AG04450 (cell line): ENCODE results near the gene DGKZ. TPM values are rescaled to one million over a fixed set of nuclear protein-coding genes. Genes with fewer than 3 reads are reported as not detected.

ENCODE experiments used
- CTCF ChIA-PET: fragments of 300-600, 350-600 bp; formaldehyde crosslinking; extraction: SDS; loops from one replicate; lab custom pipeline; 2022; ENCODE audit warnings: antibody characterized with exemption, inconsistent platforms; lab: Charles Lee
- POLR2A ChIA-PET: fragments of 350-600 bp; formaldehyde crosslinking; extraction: SDS; loops from one replicate; lab custom pipeline; 2021; ENCODE audit warnings: antibody characterized with exemption, inconsistent platforms; lab: Yijun Ruan, JAX
- DNase-seq: peaks from one replicate; pipeline ENCODE4 v3.0.0-alpha.2; 2011; ENCODE audit warnings: low read depth, low spot score
- H3K27ac ChIP-seq: one replicate; pipeline ENCODE4 v1.5.1; 2012; ENCODE audit warnings: low read depth, low read length, control low read depth
- H3K27me3 ChIP-seq: one replicate; pipeline ENCODE4 v1.6.0; 2012; ENCODE audit warnings: low read length; ENCODE audit not compliant: control insufficient read depth, insufficient read depth
- H3K4me3 ChIP-seq: 2 replicates; pipeline ENCODE4 v1.5.1; 2011; ENCODE audit warnings: mild to moderate bottlenecking, low read depth, low read length, control low read depth
- H3K9me3 ChIP-seq: 2 replicates; pipeline ENCODE4 v1.5.1; 2012; ENCODE audit warnings: low read length; ENCODE audit not compliant: control insufficient read depth, insufficient read depth
- CTCF ChIP-seq: IDR thresholded peaks from 2 replicates; pipeline ENCODE4 v1.5.1; 2011; ENCODE audit warnings: low read depth, low read length, control low read depth, inconsistent platforms
- polyA plus RNA-seq: library from polyadenylated mRNA; depleted of rRNA; stranded (reverse); fragments of >200 nt; gene quantifications from 2 replicates; pipeline ENCODE4 v1.2.3, GENCODE V29; 2011

The DGKZ gene
- polyA plus RNA-seq, 1 experiment = 15.8 TPM

DNA sequence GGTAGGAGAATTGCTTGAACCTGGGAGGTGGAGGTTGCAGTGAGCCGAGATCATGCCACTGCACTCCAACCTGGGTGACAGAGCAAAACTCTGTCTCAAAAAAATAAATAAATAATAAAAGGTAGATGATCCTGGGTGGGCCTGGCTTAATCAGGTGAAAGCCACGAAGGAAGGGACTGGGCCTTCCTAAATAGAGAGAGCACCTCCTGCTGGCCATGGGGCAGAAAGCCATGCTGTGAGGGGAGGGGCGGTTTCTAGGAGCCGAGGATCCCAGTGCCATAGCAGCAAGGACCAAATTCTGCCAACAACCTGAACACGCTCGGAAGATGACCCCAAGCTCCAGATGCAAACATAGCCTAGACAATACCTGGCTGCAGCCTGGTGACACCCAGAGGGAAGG lies 24.5 kb upstream of the DGKZ start:
- no peak for DNase-seq
- H3K27ac ChIP-seq = no peak overlapping the region
- TF ChIP-seq CTCF = peak; percentile 52
- H3K4me3 ChIP-seq = no peak overlapping the region
- H3K9me3 ChIP-seq = no peaks in the 10 kb centered on the region
- ChIA-PET POLR2A (interaction anchor here (0.7 to 1.2 kb wide), 2 partner anchors 27 to 80 kb away, joined by 4 read pairs; no protein-coding TSS in a partner anchor), CTCF (interaction anchor here (1.2 to 2.4 kb wide), 2 partner anchors 46 to 84 kb away, joined by 3 to 8 read pairs; no protein-coding TSS in a partner anchor)
- H3K27me3 ChIP-seq = no peaks in the 10 kb centered on the region

GRCh38 chr11:46326813-46327416 lies 20.3 kb upstream of the DGKZ start:
- no peaks in the 10 kb centered on the region for H3K9me3 ChIP-seq
- H3K27ac ChIP-seq = no peak overlapping the region
- ChIA-PET POLR2A (no interaction called here), CTCF (no interaction called here)
- no peak overlapping the region for H3K4me3 ChIP-seq
- no peak for TF ChIP-seq CTCF
- peaks cover 21% of the 10 kb centered on the region for H3K27me3 ChIP-seq
- DNase-seq = no peak

DNA sequence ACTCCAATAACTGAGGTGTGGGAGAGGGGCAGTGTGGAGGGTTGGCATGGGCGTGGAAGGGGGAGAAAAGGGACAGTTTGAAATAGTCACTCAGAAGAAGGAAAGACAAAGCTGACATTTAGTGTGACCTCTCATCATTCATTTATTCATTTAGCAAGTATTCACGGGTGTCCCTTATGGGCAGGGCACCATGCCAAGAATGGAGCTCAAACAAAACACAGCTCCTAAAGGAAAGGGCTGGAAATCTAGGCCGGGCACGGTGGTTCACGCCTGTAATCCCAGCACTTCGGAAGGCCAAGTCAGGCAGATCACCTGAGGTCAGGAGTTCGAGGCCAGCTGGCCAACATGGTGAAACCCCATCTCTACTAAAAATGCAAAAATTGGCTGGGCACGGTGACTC lies 19.4 kb upstream of the DGKZ start:
- DNase-seq = no peak

GRCh38 chr11:46330154-46330553 lies 17.1 kb upstream of the DGKZ start:
- no peak overlapping the region for H3K4me3 ChIP-seq
- no peak for TF ChIP-seq CTCF
- peaks cover 44% of the 10 kb centered on the region for H3K27me3 ChIP-seq
- H3K27ac ChIP-seq = no peak overlapping the region
- POLR2A ChIA-PET = interaction anchor here (1.0 to 1.6 kb wide), 2 partner anchors 18 to 39 kb away, joined by 3 to 4 read pairs; no protein-coding TSS in a partner anchor
- DNase-seq = no peak
- CTCF ChIA-PET = interaction anchor here (0.7 to 1.5 kb wide), 4 partner anchors 15 to 91 kb away, joined by 3 to 5 read pairs (median 4); no protein-coding TSS in a partner anchor
- H3K9me3 ChIP-seq = no peaks in the 10 kb centered on the region; the same call in 1 of the 2 replicates

More for the DNA sequence above, 19.4 kb upstream of the DGKZ start:
- no peak for TF ChIP-seq CTCF
- Histone ChIP-seq H3K27ac (no peak overlapping the region), H3K4me3 (no peak overlapping the region), H3K27me3 (peaks cover 28% of the 10 kb centered on the region), H3K9me3 (no peaks in the 10 kb centered on the region; the same call in 1 of the 2 replicates)
- ChIA-PET CTCF (no interaction called here), POLR2A (no interaction called here)
